Mucosa of rectum (tissue), 2 donors: ENCODE results near the gene VWF.

Experiments
- H3K27ac ChIP-seq, 2 donors: one replicate each; pipeline ENCODE4 v1.7.0; 2013; ENCODE audit warnings: inconsistent platforms in 2 of 2, low read depth in 2 of 2, low read length in 2 of 2
- H3K27me3 ChIP-seq, 2 donors: one replicate each; pipeline ENCODE4 v1.7.0; 2013; ENCODE audit warnings: low read length in 2 of 2; ENCODE audit not compliant: control insufficient read depth in 2 of 2, insufficient read depth in 2 of 2
- H3K36me3 ChIP-seq, 2 donors: one replicate each; pipeline ENCODE4 v1.7.0; 2013; ENCODE audit warnings: low read length in 2 of 2; ENCODE audit not compliant: control insufficient read depth in 2 of 2, insufficient read depth in 2 of 2
- H3K4me1 ChIP-seq, 2 donors: one replicate each; pipeline ENCODE4 v1.7.0; 2013; ENCODE audit warnings: low read length in 2 of 2, mild to moderate bottlenecking in 1 of 2; ENCODE audit not compliant: control insufficient read depth in 2 of 2, insufficient read depth in 2 of 2
- H3K4me3 ChIP-seq, 2 donors: one replicate each; pipeline ENCODE4 v1.7.0; 2013; ENCODE audit warnings: low read length in 2 of 2
- H3K9ac ChIP-seq, 2 donors: one replicate each; pipeline ENCODE4 v1.7.0; 2013; ENCODE audit warnings: low read length in 2 of 2, low read depth in 1 of 2, mild to moderate bottlenecking in 1 of 2
- H3K9me3 ChIP-seq, 2 donors: one replicate each; pipeline ENCODE4 v1.7.0; 2013; ENCODE audit warnings: low read length in 2 of 2; ENCODE audit not compliant: control insufficient read depth in 2 of 2
- donor health status: healthy.
- donor health status: Normal muscosa, but diverticular disease.

The VWF gene

GRCh38 chr12:5910790-5911548 is 213.5 kb downstream of the VWF start:
- Histone ChIP-seq H3K27ac (no peak overlapping the region), H3K4me3 (no peak overlapping the region), H3K36me3 (no peaks in the 10 kb centered on the region), H3K9me3 (no peaks in the 10 kb centered on the region), H3K27me3 (peaks cover 4 to 5% of the 10 kb centered on the region in 2 donors), H3K9ac (no peak overlapping the region), H3K4me1 (no peaks in the 10 kb centered on the region)

- Histone ChIP-seq H3K4me3 (no peak overlapping the region), H3K9me3 (no peaks in the 10 kb centered on the region), H3K4me1 (no peaks in the 10 kb centered on the region), H3K27me3 (peaks cover 4 to 5% of the 10 kb centered on the region in 2 donors), H3K9ac (no peak overlapping the region), H3K27ac (no peak overlapping the region), H3K36me3 (no peaks in the 10 kb centered on the region)
Observed at GRCh38 chr12:5909560-5909959, 214.9 kb downstream of the VWF start.

DNA sequence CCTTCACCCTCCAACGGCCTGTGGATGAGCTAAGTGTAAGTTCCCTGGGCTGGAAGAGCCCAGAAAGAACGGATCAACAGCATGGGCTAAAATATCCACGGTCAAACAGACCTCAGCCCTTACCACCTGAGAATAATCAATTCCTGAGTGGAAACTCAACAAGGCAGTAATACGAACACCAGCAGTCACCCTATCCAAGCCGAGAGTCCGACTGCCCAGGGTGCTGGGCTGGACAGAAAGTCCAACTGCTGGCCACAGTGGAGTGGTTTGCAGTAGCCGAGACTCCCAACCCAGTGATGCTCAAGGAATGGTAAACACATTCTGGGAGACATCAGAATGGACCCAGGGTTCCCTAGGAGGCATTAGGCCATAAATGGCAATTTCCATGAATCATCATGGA is 216.2 kb downstream of the VWF start:
- no peaks in the 10 kb centered on the region for H3K4me1 ChIP-seq
- no peak overlapping the region for H3K4me3 ChIP-seq
- no peaks in the 10 kb centered on the region for H3K9me3 ChIP-seq
- H3K36me3 ChIP-seq: no peaks in the 10 kb centered on the region
- H3K27ac ChIP-seq: no peak overlapping the region
- H3K9ac ChIP-seq: no peak overlapping the region
- H3K27me3 ChIP-seq: peaks cover 4 to 5% of the 10 kb centered on the region in 2 donors

DNA sequence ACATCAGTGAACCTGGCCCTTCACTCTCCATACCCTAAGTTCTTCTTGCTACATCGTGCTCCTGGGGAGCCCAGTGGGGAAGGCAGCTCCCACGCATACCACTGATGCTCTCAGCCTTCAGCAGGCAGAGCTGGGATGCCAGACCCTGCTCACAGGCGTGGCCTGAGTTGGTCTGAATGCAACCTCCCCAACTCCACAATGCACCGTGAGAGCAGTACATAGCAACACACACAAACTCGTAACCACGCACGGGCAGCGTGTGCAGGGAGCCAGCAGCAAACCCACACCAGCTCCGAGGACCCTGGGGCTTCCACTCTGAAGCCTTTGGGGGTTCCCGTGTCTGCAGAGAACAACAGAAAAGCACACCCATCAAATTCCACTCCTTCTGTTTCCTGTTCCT is 216.7 kb downstream of the VWF start:
- Histone ChIP-seq H3K27me3 (peaks cover 4 to 5% of the 10 kb centered on the region in 2 donors), H3K36me3 (no peaks in the 10 kb centered on the region), H3K27ac (no peak overlapping the region), H3K9ac (no peak overlapping the region), H3K9me3 (no peaks in the 10 kb centered on the region), H3K4me3 (no peak overlapping the region), H3K4me1 (no peaks in the 10 kb centered on the region)

- Histone ChIP-seq H3K27me3 (peaks cover 4 to 5% of the 10 kb centered on the region in 2 donors), H3K4me3 (no peak overlapping the region), H3K4me1 (no peaks in the 10 kb centered on the region), H3K9me3 (no peaks in the 10 kb centered on the region), H3K9ac (no peak overlapping the region), H3K27ac (no peak overlapping the region), H3K36me3 (no peaks in the 10 kb centered on the region)
Observed at GRCh38 chr12:5905757-5906156, 218.7 kb downstream of the VWF start.

- H3K27me3 ChIP-seq: peaks cover 4 to 5% of the 10 kb centered on the region in 2 donors
- H3K4me1 ChIP-seq: no peaks in the 10 kb centered on the region
- H3K4me3 ChIP-seq: no peak overlapping the region
- H3K27ac ChIP-seq: no peak overlapping the region
- H3K9ac ChIP-seq: no peak overlapping the region
- H3K36me3 ChIP-seq: no peaks in the 10 kb centered on the region
- H3K9me3 ChIP-seq: no peaks in the 10 kb centered on the region
Observed at GRCh38 chr12:5904969-5905368, 219.5 kb downstream of the VWF start.

- Histone ChIP-seq H3K27me3 (peaks cover 4 to 5% of the 10 kb centered on the region in 2 donors), H3K36me3 (no peaks in the 10 kb centered on the region), H3K4me1 (no peaks in the 10 kb centered on the region), H3K4me3 (no peak overlapping the region), H3K9ac (no peak overlapping the region), H3K27ac (no peak overlapping the region), H3K9me3 (no peaks in the 10 kb centered on the region)
Observed at GRCh38 chr12:5904441-5904840, 220.0 kb downstream of the VWF start.

- Histone ChIP-seq H3K4me1 (no peaks in the 10 kb centered on the region), H3K36me3 (no peaks in the 10 kb centered on the region), H3K27ac (no peak overlapping the region), H3K9ac (no peak overlapping the region), H3K9me3 (no peaks in the 10 kb centered on the region), H3K4me3 (no peak overlapping the region), H3K27me3 (no peaks in the 10 kb centered on the region)
Observed at GRCh38 chr12:5902736-5903135, 221.7 kb downstream of the VWF start.

DNA sequence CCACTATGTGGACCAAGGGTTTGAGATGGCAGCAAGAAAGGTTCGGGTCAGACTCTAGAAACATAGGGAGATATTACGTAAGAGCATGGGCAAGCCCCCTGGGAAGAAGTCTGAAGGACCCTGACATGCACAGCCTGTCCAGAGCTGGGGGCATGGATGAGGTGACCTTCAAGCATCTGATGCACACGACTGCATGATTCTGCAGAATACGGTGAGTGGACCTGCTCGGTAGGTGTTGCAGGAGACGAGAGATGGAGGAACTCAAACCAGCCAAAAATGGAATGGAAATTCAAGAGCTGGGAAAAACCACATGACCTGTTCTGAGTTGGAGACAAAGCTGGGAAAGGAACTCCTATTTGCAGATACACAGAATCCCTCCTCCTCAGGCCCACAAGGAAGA is 223.1 kb downstream of the VWF start:
- Histone ChIP-seq H3K9me3 (no peaks in the 10 kb centered on the region), H3K4me1 (no peaks in the 10 kb centered on the region), H3K27me3 (no peaks in the 10 kb centered on the region), H3K9ac (no peak overlapping the region), H3K36me3 (no peaks in the 10 kb centered on the region), H3K27ac (no peak overlapping the region), H3K4me3 (no peak overlapping the region)

DNA sequence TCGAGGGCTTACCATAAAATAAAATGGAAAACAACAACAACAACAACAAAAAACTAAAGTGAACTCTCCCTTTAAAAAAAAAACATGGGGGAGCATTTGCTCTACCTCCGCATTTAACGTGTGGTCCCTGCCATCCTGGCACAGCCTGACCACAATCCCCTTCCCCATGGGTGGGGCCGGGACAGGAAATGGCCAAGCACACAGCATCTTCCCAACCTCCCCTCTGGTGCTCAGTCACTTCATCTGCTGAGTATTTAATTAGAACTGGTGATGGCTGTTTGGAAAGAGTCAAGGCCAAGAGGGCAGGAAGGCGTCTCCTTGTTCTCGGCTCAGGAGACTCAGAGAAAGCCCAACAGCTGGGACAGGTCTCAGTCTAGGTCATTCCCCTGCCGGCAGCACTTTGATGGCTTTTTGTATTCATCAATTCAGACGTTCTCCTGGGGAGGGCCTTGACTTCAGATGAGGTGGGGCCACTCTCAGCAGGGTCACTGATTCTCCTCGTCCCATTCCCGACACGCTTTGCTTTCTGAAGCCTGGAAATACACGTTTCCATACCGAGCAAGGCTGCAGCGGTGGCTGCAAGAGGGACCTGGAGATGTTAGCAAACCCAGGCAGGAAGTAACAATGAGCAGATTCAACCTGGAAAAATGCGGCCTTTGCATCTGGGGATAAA is 223.8 kb downstream of the VWF start:
- Histone ChIP-seq H3K27ac (no peak overlapping the region), H3K4me1 (no peaks in the 10 kb centered on the region), H3K27me3 (no peaks in the 10 kb centered on the region), H3K9ac (no peak overlapping the region), H3K36me3 (no peaks in the 10 kb centered on the region), H3K4me3 (no peak overlapping the region), H3K9me3 (no peaks in the 10 kb centered on the region)
